Hepatocyte (in vitro differentiated cells): ENCODE measurements around the gene TP53I11. TPM values are rescaled to one million over a fixed set of nuclear protein-coding genes. Genes with fewer than 3 reads are reported as not detected.

ENCODE experiments used
- DNase-seq: peaks from one replicate; pipeline ENCODE4 v3.0.0-alpha.2; 2016; ENCODE audit warnings: low spot score
- H2AFZ ChIP-seq: fragments of 200-600 bp; sonication (generic); 2 replicates; pipeline ENCODE4 v1.6.0; 2016; ENCODE audit warnings: antibody characterized with exemption, mild to moderate bottlenecking
- H3K27ac ChIP-seq: fragments of 200-600 bp; sonication (generic); 2 replicates; pipeline ENCODE4 v1.5.1; 2016; ENCODE audit warnings: mild to moderate bottlenecking
- H3K27me3 ChIP-seq: fragments of 200-600 bp; sonication (generic); 2 replicates; pipeline ENCODE4 v1.6.1; 2016
- H3K36me3 ChIP-seq: fragments of 200-600 bp; sonication (generic); replicated peaks from 2 replicates; pipeline ENCODE4 v1.5.1; 2016; ENCODE audit warnings: low read depth; ENCODE audit not compliant: insufficient read depth
- H3K4me1 ChIP-seq: fragments of 200-600 bp; sonication (generic); 2 replicates; pipeline ENCODE4 v1.5.1; 2016; ENCODE audit warnings: mild to moderate bottlenecking, moderate library complexity; ENCODE audit not compliant: insufficient read depth
- H3K4me2 ChIP-seq: fragments of 200-600 bp; sonication (generic); 2 replicates; pipeline ENCODE4 v1.6.0; 2016
- H3K4me3 ChIP-seq: fragments of 200-600 bp; sonication (generic); 2 replicates; pipeline ENCODE4 v1.5.1; 2016; ENCODE audit warnings: mild to moderate bottlenecking
- H3K79me2 ChIP-seq: fragments of 200-600 bp; sonication (generic); 2 replicates; pipeline ENCODE4 v1.6.0; 2017; ENCODE audit warnings: mild to moderate bottlenecking
- H3K9me2 ChIP-seq: fragments of 200-600 bp; sonication (generic); replicated peaks from 2 replicates; pipeline ENCODE4 v1.6.0; 2017; ENCODE audit warnings: mild to moderate bottlenecking; ENCODE audit not compliant: insufficient read depth
- H3K9me3 ChIP-seq: fragments of 200-600 bp; sonication (generic); 2 replicates; pipeline ENCODE4 v1.5.1; 2016; ENCODE audit warnings: low read depth, mild to moderate bottlenecking
- H4K20me1 ChIP-seq: fragments of 200-600 bp; sonication (generic); 2 replicates; pipeline ENCODE4 v1.6.0; 2016; ENCODE audit warnings: mild to moderate bottlenecking; ENCODE audit not compliant: insufficient read depth, poor library complexity, severe bottlenecking
- CTCF ChIP-seq: fragments of 200-600 bp; sonication (generic); IDR thresholded peaks from 2 replicates; pipeline ENCODE4 v1.5.1; 2016; ENCODE audit warnings: antibody characterized with exemption, mild to moderate bottlenecking; ENCODE audit not compliant: poor library complexity
- EZH2 ChIP-seq: fragments of 200-600 bp; sonication (generic); IDR thresholded peaks from 2 replicates; pipeline ENCODE4 v1.6.1; 2016; ENCODE audit warnings: antibody characterized with exemption, mild to moderate bottlenecking, borderline replicate concordance
- EZH2phosphoT487 ChIP-seq: fragments of 200-600 bp; sonication (generic); IDR thresholded peaks from one replicate; pipeline ENCODE4 v1.6.1; 2018; ENCODE audit warnings: antibody characterized with exemption, mild to moderate bottlenecking, low read depth, moderate library complexity; ENCODE audit not compliant: unreplicated experiment, severe bottlenecking
- WGBS: methylation state at CpG from one replicate; pipeline ENCODE4 v1.1.6; 2016; ENCODE audit warnings: low lambda C conversion rate; ENCODE audit errors: missing lambda C conversion rate; 5-methylcytosine and 5-hydroxymethylcytosine counted together
- polyA plus RNA-seq: library from polyadenylated mRNA; unstranded; fragments of >200 nt; fragmentation: Nextera tagmentation; extraction: Ambion mirVana; gene quantifications from 2 replicates; pipeline ENCODE4 v1.2.1, GENCODE V29; 2016
- total RNA-seq: library from RNA; depleted of rRNA; stranded (reverse); fragments of >200 nt; gene quantifications from 2 replicates; pipeline ENCODE4 v1.2.3, GENCODE V29; 2014

TP53I11 gene
- total and polyA plus RNA-seq, 2 experiments from 2014 or later, result 15.4 to 41.8 TPM

GRCh38 chr11:44939673-44940395 lies 10.8 kb downstream of the TP53I11 start:
- H3K27ac ChIP-seq, result no peak overlapping the region
- no peaks in the 10 kb centered on the region for H3K36me3 ChIP-seq
- no peaks in the 10 kb centered on the region for H3K4me1 ChIP-seq
- H3K79me2 ChIP-seq, result peaks cover 4% of the 10 kb centered on the region
- no peaks in the 10 kb centered on the region for H3K27me3 ChIP-seq
- H3K4me3 ChIP-seq, result no peak overlapping the region
- H3K9me3 ChIP-seq, result no peaks in the 10 kb centered on the region
- DNase-seq, result no peak
- no peaks in the 10 kb centered on the region for H4K20me1 ChIP-seq
- TF ChIP-seq EZH2 (no peak), CTCF (peak; percentile 5)
- H3K9me2 ChIP-seq, result no peaks in the 10 kb centered on the region
- H2AFZ ChIP-seq, result no peak overlapping the region
- no peak overlapping the region for H3K4me2 ChIP-seq
- 90% methylated on average over 22 of the region's 22 CpGs for WGBS

DNA sequence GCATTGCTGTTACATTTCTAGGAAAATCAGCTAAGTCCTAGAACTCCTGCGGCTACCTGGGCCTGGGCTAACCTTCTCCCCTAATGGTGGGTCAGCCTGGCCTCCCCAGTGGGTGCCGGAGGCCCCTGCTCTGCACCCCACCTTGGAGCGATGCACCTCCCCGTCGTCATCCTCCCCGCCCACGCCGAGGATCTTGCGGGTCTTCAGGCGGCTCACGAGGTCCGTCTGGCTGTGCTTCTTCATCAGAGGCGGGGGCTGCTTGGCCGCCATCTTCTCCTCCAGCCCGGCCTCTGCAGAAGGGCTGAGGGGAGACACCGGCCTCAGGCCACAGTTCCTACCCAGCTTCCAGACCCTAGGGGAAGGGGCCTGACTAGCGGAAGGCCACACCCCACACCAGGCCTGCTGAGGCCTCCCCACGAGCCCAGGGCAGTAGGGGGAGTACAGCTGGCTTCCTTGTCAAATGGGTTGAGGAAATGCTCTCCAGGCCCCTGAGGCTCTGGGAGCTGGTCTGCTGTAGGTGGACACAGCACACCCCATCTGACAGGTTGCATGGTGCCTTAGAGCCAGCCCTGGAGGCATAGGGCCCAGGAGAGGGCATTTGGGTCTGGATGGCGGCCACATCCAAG lies 12.5 kb downstream of the TP53I11 start:
- no peaks in the 10 kb centered on the region for H3K4me1 ChIP-seq
- WGBS, result 89% methylated on average over 19 of the region's 19 CpGs

DNA sequence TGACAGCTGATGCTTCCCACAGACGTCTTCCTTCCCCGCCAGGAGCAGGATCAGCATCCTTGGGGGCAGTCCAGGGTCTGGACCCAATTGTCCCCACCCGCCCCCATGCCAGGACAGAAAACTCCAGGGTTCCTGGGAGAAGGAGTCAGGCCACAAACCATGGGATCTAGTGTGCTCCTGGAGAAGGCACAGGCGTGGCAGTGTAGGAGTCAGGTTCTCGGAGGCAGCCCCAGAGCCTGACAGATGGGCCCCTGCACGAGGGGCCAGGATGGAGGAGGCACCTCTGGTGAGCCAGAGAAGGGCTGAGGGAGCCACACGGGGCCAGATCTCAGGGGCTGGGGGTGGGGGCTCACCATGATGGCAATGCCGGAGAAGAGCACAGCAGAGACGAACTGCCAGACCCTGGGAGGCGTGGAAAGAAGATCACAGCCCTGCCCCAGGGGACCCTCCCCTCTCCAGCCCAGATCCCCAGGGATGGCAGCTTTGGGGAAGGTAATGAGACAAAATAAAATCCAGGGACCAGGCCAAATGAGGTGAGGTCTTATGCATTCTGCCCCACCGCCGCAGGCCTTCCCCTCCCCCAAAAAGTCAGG lies 13.6 kb downstream of the TP53I11 start:
- Histone ChIP-seq H3K9me3 (no peaks in the 10 kb centered on the region), H3K9me2 (no peaks in the 10 kb centered on the region), H3K4me1 (no peaks in the 10 kb centered on the region), H4K20me1 (no peaks in the 10 kb centered on the region), H2AFZ (no peak overlapping the region), H3K27ac (no peak overlapping the region), H3K4me2 (no peak overlapping the region), H3K4me3 (no peak overlapping the region), H3K27me3 (no peaks in the 10 kb centered on the region), H3K36me3 (no peaks in the 10 kb centered on the region), H3K79me2 (no peaks in the 10 kb centered on the region)
- WGBS, result 73% methylated on average over 7 of the region's 12 CpGs
- no peak for DNase-seq
- TF ChIP-seq EZH2phosphoT487 (no peak), EZH2 (no peak), CTCF (no peak)

More for the DNA sequence above, 12.5 kb downstream of the TP53I11 start:
- Histone ChIP-seq H3K27me3 (no peaks in the 10 kb centered on the region), H3K4me2 (no peak overlapping the region), H2AFZ (no peak overlapping the region), H4K20me1 (no peaks in the 10 kb centered on the region), H3K9me3 (no peaks in the 10 kb centered on the region), H3K9me2 (no peaks in the 10 kb centered on the region), H3K4me3 (no peak overlapping the region), H3K36me3 (no peaks in the 10 kb centered on the region), H3K79me2 (peaks cover 4% of the 10 kb centered on the region), H3K27ac (no peak overlapping the region)
- DNase-seq, result no peak
- TF ChIP-seq CTCF, result no peak
- no peak for TF ChIP-seq EZH2
- TF ChIP-seq EZH2phosphoT487, result no peak
